GM10847 (cell line): ENCODE measurements around the gene FAM174C.

Experiments used
- POLR2A ChIP-seq: IDR thresholded peaks from 2 replicates; pipeline ENCODE4 v1.6.1; 2011; ENCODE audit not compliant: insufficient read length; ENCODE audit errors: extremely low read depth

FAM174C gene

GRCh38 chr19:1288226-1288612 lies 12.9 kb downstream of the FAM174C start:
- no peak for TF ChIP-seq POLR2A

GRCh38 chr19:1288833-1289685 lies 13.7 kb downstream of the FAM174C start:
- no peak for TF ChIP-seq POLR2A

GRCh38 chr19:1289686-1290025 lies 14.3 kb downstream of the FAM174C start:
- no peak for TF ChIP-seq POLR2A

- TF ChIP-seq POLR2A = no peak
Observed at GRCh38 chr19:1290196-1290702, 14.9 kb downstream of the FAM174C start.

- no peak for TF ChIP-seq POLR2A
Observed at GRCh38 chr19:1290703-1291651, 15.6 kb downstream of the FAM174C start.

GRCh38 chr19:1291761-1292418 lies 16.6 kb downstream of the FAM174C start:
- TF ChIP-seq POLR2A = no peak

- TF ChIP-seq POLR2A = no peak
Observed at GRCh38 chr19:1292419-1293151, 17.3 kb downstream of the FAM174C start.

GRCh38 chr19:1293782-1294604 lies 18.7 kb downstream of the FAM174C start:
- TF ChIP-seq POLR2A = no peak

- TF ChIP-seq POLR2A = no peak
Observed at GRCh38 chr19:1294688-1295087, 19.4 kb downstream of the FAM174C start.

GRCh38 chr19:1295169-1296012 lies 20.1 kb downstream of the FAM174C start:
- no peak for TF ChIP-seq POLR2A

GRCh38 chr19:1296078-1296477 lies 20.7 kb downstream of the FAM174C start:
- no peak for TF ChIP-seq POLR2A

- TF ChIP-seq POLR2A = no peak
Observed at GRCh38 chr19:1296575-1297271, 21.4 kb downstream of the FAM174C start.
